ENCODE measurements around the gene SGMS2. TPM values are rescaled to one million over a fixed set of nuclear protein-coding genes. Genes with fewer than 3 reads are reported as not detected.
A peak's percentile ranks its signal among the peaks of the same experiment; 100 is the strongest.

SGMS2 gene
- total and polyA plus RNA-seq, 4 donors, result 7.3 to 41.7 (median 14.1) TPM

DNA sequence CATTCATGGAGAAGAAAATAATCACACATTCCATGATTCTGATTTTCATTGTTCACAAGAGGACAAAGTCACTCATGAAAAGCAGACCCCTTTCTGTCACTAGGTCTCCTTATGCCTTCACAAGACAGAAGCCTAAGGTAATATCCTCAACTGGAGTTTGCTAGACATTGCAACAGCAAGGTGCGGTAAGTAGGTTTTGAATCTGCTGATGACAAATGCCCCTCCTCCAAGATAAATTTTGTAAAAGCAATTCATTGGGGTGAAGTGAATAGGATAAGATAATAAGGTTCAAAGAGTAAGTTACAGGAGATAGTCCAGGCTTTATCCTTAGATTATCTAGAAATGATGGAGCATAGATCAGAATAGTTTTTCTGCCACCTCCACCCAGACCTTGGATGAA, 90.5 kb downstream of the SGMS2 start:
- 57% methylated on average over 1 of the region's 1 CpG for WGBS
- peaks cover 0 to 5% (median 0%) of the 10 kb centered on the region in 4 donors for H3K9me3 ChIP-seq (ENCODE audit: control insufficient read depth in 4 of 4, low read length in 3 of 4)
- H3K27ac ChIP-seq (ENCODE audit: low read depth in 1 of 2, low read length in 2 of 2), result no peak overlapping the region
- TF ChIP-seq HNF4A (conservative IDR thresholded peaks at IDR 0.05), result peak in 1 of 2 donors; percentile 22
- no peak for TF ChIP-seq YY1 (IDR thresholded peaks at IDR 0.05)
- no peak for TF ChIP-seq GABPA (IDR thresholded peaks at IDR 0.05 in 1 of 2, conservative IDR thresholded peaks at IDR 0.05 in 1 of 2)
- H3K4me1 ChIP-seq (ENCODE audit: control insufficient read depth in 4 of 4, insufficient read depth in 4 of 4, low read length in 3 of 4), result peaks cover 0 to 6% (median 3%) of the 10 kb centered on the region in 4 donors
- no peak overlapping the region for H3K9ac ChIP-seq (ENCODE audit: low read depth in 1 of 2, low read length in 2 of 2)
- H3K27me3 ChIP-seq (ENCODE audit: control insufficient read depth in 4 of 4, insufficient read depth in 4 of 4, low read length in 3 of 4), result no peaks in the 10 kb centered on the region
- H3K4me3 ChIP-seq (ENCODE audit: low read depth in 1 of 3, low read length in 3 of 3), result no peak overlapping the region
- no peak for DNase-seq (ENCODE audit: low spot score)
- no peaks in the 10 kb centered on the region for H3K36me3 ChIP-seq (ENCODE audit: control insufficient read depth in 4 of 4, insufficient read depth in 3 of 4, low read depth in 1 of 4, low read length in 3 of 4)

DNA sequence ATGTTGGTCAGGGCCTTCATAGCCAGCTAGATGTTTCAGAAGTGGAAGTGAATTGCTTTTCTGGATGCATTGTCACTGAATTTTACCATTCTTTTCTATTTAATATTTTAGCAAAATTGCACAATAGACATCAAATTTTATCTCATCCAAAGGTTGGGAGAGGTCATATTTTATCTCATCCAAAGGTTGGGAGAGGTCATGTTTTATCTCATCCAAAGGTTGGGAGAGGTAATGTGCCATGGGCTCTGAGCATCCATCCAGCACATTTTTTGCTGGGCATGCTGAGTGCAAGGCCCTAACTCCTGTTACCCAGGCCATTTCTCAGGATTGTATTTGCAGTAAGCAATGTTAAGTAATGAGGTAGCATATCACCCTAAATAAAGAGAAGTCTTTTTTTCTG, 91.9 kb downstream of the SGMS2 start:
- Histone ChIP-seq H3K4me1 (ENCODE audit: control insufficient read depth in 4 of 4, insufficient read depth in 4 of 4, low read length in 3 of 4) (peaks cover 0 to 6% (median 3%) of the 10 kb centered on the region in 4 donors), H3K9me3 (ENCODE audit: control insufficient read depth in 4 of 4, low read length in 3 of 4) (peaks cover 0 to 5% (median 0%) of the 10 kb centered on the region in 4 donors), H3K9ac (ENCODE audit: low read depth in 1 of 2, low read length in 2 of 2) (no peak overlapping the region), H3K4me3 (ENCODE audit: low read depth in 1 of 3, low read length in 3 of 3) (no peak overlapping the region), H3K27ac (ENCODE audit: low read depth in 1 of 2, low read length in 2 of 2) (no peak overlapping the region), H3K36me3 (ENCODE audit: control insufficient read depth in 4 of 4, insufficient read depth in 3 of 4, low read depth in 1 of 4, low read length in 3 of 4) (no peaks in the 10 kb centered on the region), H3K27me3 (ENCODE audit: control insufficient read depth in 4 of 4, insufficient read depth in 4 of 4, low read length in 3 of 4) (no peaks in the 10 kb centered on the region)
- TF ChIP-seq RXRA (IDR thresholded peaks at IDR 0.05), result peak; percentile 55 to 58
- no peak for TF ChIP-seq ATF3 (IDR thresholded peaks at IDR 0.05)
- no peak for DNase-seq (ENCODE audit: low spot score)

GRCh38 chr4:107917500-107917899, 92.8 kb downstream of the SGMS2 start:
- TF ChIP-seq EGR1 (IDR thresholded peaks at IDR 0.05; ENCODE audit: low read depth in 2 of 2) (no peak), YY1 (IDR thresholded peaks at IDR 0.05) (no peak), FOXA1 (IDR thresholded peaks at IDR 0.05) (no peak), ZBTB33 (IDR thresholded peaks at IDR 0.05) (no peak)
- no peak overlapping the region for H3K4me3 ChIP-seq (ENCODE audit: low read depth in 1 of 3, low read length in 3 of 3)
- H3K4me1 ChIP-seq (ENCODE audit: control insufficient read depth in 4 of 4, insufficient read depth in 4 of 4, low read length in 3 of 4), result peaks cover 0 to 9% (median 4%) of the 10 kb centered on the region in 4 donors
- no peak overlapping the region for H3K9ac ChIP-seq (ENCODE audit: low read depth in 1 of 2, low read length in 2 of 2)
- H3K9me3 ChIP-seq (ENCODE audit: control insufficient read depth in 4 of 4, low read length in 3 of 4), result peaks cover 0 to 5% (median 0%) of the 10 kb centered on the region in 4 donors
- no peaks in the 10 kb centered on the region for H3K36me3 ChIP-seq (ENCODE audit: control insufficient read depth in 4 of 4, insufficient read depth in 3 of 4, low read depth in 1 of 4, low read length in 3 of 4)
- 95% methylated on average over 2 of the region's 2 CpGs for WGBS
- DNase-seq (ENCODE audit: low spot score), result no peak
- no peak overlapping the region for H3K27ac ChIP-seq (ENCODE audit: low read depth in 1 of 2, low read length in 2 of 2)
- H3K27me3 ChIP-seq (ENCODE audit: control insufficient read depth in 4 of 4, insufficient read depth in 4 of 4, low read length in 3 of 4), result no peaks in the 10 kb centered on the region

DNA sequence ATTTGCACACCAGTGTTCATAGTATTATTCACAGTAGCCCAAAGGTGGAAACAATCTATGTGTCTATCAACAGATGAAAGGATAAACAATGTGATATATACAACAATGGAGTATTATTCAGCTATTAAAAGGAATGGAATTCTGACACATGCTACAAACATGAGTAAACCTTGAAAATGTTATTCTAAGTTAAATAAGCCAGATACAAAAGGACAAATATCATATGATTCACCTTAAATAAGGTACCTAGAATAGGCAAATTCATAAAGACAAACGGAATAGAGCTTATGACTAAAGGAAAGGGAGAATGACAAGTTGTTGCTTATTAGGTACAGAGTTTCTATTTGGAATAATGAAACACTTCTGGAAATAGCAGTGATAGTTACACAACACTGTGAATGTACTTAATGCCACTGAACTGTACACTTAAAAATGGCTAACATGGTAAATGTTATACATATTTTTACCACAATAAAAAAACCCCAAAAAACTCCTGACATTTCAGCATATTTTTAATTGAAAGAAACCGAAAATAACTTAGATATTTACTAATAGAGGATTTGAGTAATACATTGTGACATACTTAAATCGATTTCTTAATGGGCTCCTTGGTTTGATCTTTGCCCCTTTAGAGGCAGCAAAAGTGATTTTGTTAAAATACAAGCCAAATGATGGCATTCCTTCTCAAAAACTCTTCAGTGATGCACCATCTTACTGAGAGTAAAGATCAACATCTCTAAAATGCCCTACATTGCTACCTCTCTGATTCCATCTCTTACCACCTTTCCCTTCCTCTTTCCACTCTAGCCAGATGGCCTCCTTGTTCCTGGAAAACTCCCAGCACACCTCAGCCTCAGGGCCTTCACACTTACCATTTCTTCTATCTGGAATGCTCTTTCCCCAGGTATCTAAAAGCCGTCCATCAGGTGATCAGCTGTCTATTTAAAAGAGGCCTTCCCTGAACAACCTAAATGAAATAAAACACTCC, 98.0 kb downstream of the SGMS2 start:
- peaks cover 0 to 9% (median 4%) of the 10 kb centered on the region in 4 donors for H3K4me1 ChIP-seq (ENCODE audit: control insufficient read depth in 4 of 4, insufficient read depth in 4 of 4, low read length in 3 of 4)
- H3K9ac ChIP-seq (ENCODE audit: low read depth in 1 of 2, low read length in 2 of 2), result no peak overlapping the region
- DNase-seq (ENCODE audit: low spot score), result no peak
- peak overlapping the region; percentile 46 to 70 for H3K27ac ChIP-seq (ENCODE audit: low read depth in 1 of 2, low read length in 2 of 2)
- no peaks in the 10 kb centered on the region for H3K27me3 ChIP-seq (ENCODE audit: control insufficient read depth in 4 of 4, insufficient read depth in 4 of 4, low read length in 3 of 4)
- peaks cover 0 to 5% (median 0%) of the 10 kb centered on the region in 4 donors for H3K9me3 ChIP-seq (ENCODE audit: control insufficient read depth in 4 of 4, low read length in 3 of 4)
- no peaks in the 10 kb centered on the region for H3K36me3 ChIP-seq (ENCODE audit: control insufficient read depth in 4 of 4, insufficient read depth in 3 of 4, low read depth in 1 of 4, low read length in 3 of 4)
- WGBS, result 45% methylated on average over 4 of the region's 4 CpGs
- H3K4me3 ChIP-seq (ENCODE audit: low read depth in 1 of 3, low read length in 3 of 3), result no peak overlapping the region
- TF ChIP-seq MAX (IDR thresholded peaks at IDR 0.05) (no peak), CTCF (IDR thresholded peaks at IDR 0.05; ENCODE audit: low read depth, low read length, missing input control) (no peak), HNF4A (conservative IDR thresholded peaks at IDR 0.05) (peak; percentile 42 to 59), FOXA1 (IDR thresholded peaks at IDR 0.05) (no peak), YY1 (IDR thresholded peaks at IDR 0.05) (peak; percentile 41), JUND (IDR thresholded peaks at IDR 0.05) (peak in 1 of 2 donors; percentile 19), ZBTB33 (IDR thresholded peaks at IDR 0.05) (no peak), NR2F2 (IDR thresholded peaks at IDR 0.05) (no peak), TAF1 (conservative IDR thresholded peaks at IDR 0.05) (no peak), SP1 (IDR thresholded peaks at IDR 0.05) (no peak), RXRA (IDR thresholded peaks at IDR 0.05) (peak in 1 of 2 donors; percentile 67), EGR1 (IDR thresholded peaks at IDR 0.05; ENCODE audit: low read depth in 2 of 2) (no peak), RAD21 (IDR thresholded peaks at IDR 0.05) (peak in 1 of 2 donors; percentile 6)
